DND-41 (cell line): Measurements from ENCODE around the gene PRKACA.

Source experiments
- CTCF ChIP-seq: IDR thresholded peaks from 2 replicates; pipeline ENCODE4 v1.5.1; 2012; ENCODE audit warnings: borderline replicate concordance, low read length, moderate library complexity, mild to moderate bottlenecking; ENCODE audit not compliant: poor library complexity, severe bottlenecking; ENCODE audit errors: extremely low read depth
- EZH2 ChIP-seq: IDR thresholded peaks from 3 replicates; pipeline ENCODE4 v1.6.1; 2012; ENCODE audit warnings: borderline replicate concordance, low read depth, mild to moderate bottlenecking, moderate library complexity, low read length, inconsistent platforms; ENCODE audit not compliant: severe bottlenecking

GRCh38 chr19:14152713-14153112 lies 35.2 kb upstream of the PRKACA start:
- TF ChIP-seq CTCF (no peak), EZH2 (no peak)
